RWPE2 (cell line): ENCODE measurements around the gene PRR5L.
"Not testable (repeated sequence)": the region's sequence is repeated elsewhere in the genome, so short reads cannot be mapped to it uniquely, and the experiment has no call there.

ENCODE experiments used
- ATAC-seq: fragments of 200-7000 bp; cut with Tn5 transposase; 3 replicates; pipeline ENCODE4 v1.9.1; 2021; ENCODE audit warnings: low read depth
- DNase-seq: peaks from one replicate; pipeline ENCODE4 v3.0.0-alpha.2; 2020; ENCODE audit warnings: low spot score
- H3K27ac ChIP-seq: fragments of 450-650 bp; 2 replicates; pipeline ENCODE4 v1.5.1; 2017; ENCODE audit warnings: mild to moderate bottlenecking; ENCODE audit not compliant: poor library complexity, severe bottlenecking
- H3K27me3 ChIP-seq: fragments of 250-450 bp; sonication (Bioruptor Pico); 2 replicates; pipeline ENCODE4 v1.5.1; 2021; ENCODE audit warnings: mild to moderate bottlenecking, moderate library complexity; ENCODE audit not compliant: insufficient read depth, poor library complexity, severe bottlenecking
- H3K36me3 ChIP-seq: fragments of 250-450 bp; sonication (Bioruptor Pico); 2 replicates; pipeline ENCODE4 v1.5.1; 2020; ENCODE audit warnings: low read depth, mild to moderate bottlenecking, moderate library complexity
- H3K4me1 ChIP-seq: fragments of 250-450 bp; sonication (Bioruptor Pico); 2 replicates; pipeline ENCODE4 v1.5.1; 2021; ENCODE audit warnings: mild to moderate bottlenecking, moderate library complexity; ENCODE audit not compliant: insufficient read depth, poor library complexity, severe bottlenecking
- H3K4me3 ChIP-seq: fragments of 250-450 bp; sonication (Bioruptor Pico); 2 replicates; pipeline ENCODE4 v1.5.1; 2021; ENCODE audit warnings: mild to moderate bottlenecking, moderate library complexity; ENCODE audit not compliant: severe bottlenecking
- H3K9me3 ChIP-seq: fragments of 250-450 bp; sonication (Bioruptor Pico); 2 replicates; pipeline ENCODE4 v1.5.1; 2021; ENCODE audit warnings: mild to moderate bottlenecking, moderate library complexity; ENCODE audit not compliant: severe bottlenecking
- TF ChIP-seq, protein P1 (sequence below): fragments of 450-650 bp; IDR thresholded peaks from one replicate; pipeline ENCODE4 v1.5.1; 2017; ENCODE audit warnings: mild to moderate bottlenecking, moderate library complexity; ENCODE audit not compliant: poor library complexity, severe bottlenecking

Gene PRR5L

GRCh38 chr11:36508743-36509142 lies 212.7 kb downstream of the PRR5L start:
- ATAC-seq, result no peak
- TF ChIP-seq, protein P1, sequence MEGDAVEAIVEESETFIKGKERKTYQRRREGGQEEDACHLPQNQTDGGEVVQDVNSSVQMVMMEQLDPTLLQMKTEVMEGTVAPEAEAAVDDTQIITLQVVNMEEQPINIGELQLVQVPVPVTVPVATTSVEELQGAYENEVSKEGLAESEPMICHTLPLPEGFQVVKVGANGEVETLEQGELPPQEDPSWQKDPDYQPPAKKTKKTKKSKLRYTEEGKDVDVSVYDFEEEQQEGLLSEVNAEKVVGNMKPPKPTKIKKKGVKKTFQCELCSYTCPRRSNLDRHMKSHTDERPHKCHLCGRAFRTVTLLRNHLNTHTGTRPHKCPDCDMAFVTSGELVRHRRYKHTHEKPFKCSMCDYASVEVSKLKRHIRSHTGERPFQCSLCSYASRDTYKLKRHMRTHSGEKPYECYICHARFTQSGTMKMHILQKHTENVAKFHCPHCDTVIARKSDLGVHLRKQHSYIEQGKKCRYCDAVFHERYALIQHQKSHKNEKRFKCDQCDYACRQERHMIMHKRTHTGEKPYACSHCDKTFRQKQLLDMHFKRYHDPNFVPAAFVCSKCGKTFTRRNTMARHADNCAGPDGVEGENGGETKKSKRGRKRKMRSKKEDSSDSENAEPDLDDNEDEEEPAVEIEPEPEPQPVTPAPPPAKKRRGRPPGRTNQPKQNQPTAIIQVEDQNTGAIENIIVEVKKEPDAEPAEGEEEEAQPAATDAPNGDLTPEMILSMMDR, result no peak

DNA sequence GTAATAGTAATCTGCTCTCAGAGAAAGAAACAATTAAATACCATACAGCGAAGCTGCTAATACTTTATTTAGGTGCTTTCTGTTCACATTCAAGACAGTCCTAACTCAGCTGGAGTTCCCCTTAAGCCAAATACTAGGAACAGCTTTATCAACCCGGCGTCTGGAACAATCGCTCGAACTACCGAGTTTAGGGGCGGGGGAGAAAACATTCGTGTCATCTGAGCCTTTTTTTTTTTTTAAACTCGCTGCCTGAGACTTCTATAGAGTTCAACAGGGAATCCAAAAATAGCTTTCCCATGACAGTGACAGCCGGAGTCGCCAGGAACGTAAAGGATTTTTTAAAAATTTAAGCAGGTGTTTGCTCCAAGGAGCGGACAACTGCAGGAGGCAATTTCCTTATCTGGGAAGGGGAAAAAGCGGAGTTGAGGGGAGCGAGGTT lies 213.1 kb downstream of the PRR5L start:
- DNase-seq, result no peak
- peaks cover 10% of the 10 kb centered on the region for H3K4me1 ChIP-seq
- TF ChIP-seq, protein P1, result no peak
- no peak for ATAC-seq
- H3K36me3 ChIP-seq, result peaks cover 18% of the 10 kb centered on the region
- peak overlapping the region; percentile 80 for H3K27ac ChIP-seq
- no peaks in the 10 kb centered on the region for H3K27me3 ChIP-seq
- H3K4me3 ChIP-seq, result peak overlapping the region; percentile 88
- H3K9me3 ChIP-seq, result no peaks in the 10 kb centered on the region

More at GRCh38 chr11:36508743-36509142, 212.7 kb downstream of the PRR5L start:
- Histone ChIP-seq H3K27ac (no peak overlapping the region), H3K27me3 (no peaks in the 10 kb centered on the region), H3K4me3 (peak overlapping the region; percentile 88), H3K4me1 (peaks cover 10% of the 10 kb centered on the region), H3K36me3 (peaks cover 21% of the 10 kb centered on the region), H3K9me3 (no peaks in the 10 kb centered on the region)
- DNase-seq, result no peak

DNA sequence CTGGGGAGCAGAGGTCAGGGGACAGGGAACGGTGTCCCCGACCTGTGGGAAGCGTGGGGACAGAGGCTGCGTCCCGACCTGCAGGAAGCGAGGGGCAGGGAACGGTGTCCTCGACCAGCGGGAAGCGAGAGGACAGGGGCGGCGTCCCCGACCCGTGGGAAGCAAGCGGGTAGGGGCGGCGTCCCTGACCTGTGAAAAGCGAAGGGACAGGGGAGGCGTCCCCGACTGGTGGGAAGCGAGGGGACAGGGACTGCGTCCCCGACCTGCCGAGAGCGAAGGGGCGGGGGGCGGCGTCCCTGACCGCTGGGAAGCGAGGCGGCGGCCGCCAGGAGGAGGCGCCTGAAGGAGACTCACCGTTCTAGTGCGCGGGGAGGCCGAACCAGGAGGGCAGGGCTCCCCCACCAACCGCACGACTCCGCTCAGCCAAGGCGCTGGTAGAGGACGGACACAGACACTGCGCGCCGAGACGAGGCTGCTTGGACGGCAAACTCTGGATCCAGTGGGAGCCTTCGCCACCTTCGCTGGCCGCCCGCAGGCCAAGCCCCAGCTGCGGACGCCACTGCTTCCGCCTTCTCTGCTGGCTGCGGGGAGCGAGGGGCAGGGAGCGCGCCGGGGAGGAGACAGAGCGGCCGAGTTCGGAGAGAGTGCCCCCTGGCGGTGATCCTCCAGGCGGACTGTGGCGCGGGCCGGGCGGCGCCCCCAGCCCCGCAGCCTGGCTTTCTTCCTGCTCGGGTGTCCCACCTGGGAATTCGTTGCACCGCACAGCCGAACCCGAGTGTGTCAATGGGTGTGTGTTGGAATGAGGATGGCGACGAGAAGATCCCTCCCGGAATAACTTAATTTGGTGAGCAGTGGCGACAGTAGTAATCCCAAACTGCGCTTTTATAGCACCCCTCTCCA lies 213.9 kb downstream of the PRR5L start, which contains the start of gene TRAF6:
Gene TRAF6, minus strand, starts transcription at position 579 of the 900 bp plus-strand sequence. CDS start 8,757 bp downstream, outside the sequence.
- H3K36me3 ChIP-seq, result peaks cover 14% of the 10 kb centered on the region
- H3K27me3 ChIP-seq, result no peaks in the 10 kb centered on the region
- peaks cover 10% of the 10 kb centered on the region for H3K4me1 ChIP-seq
- H3K9me3 ChIP-seq, result no peaks in the 10 kb centered on the region
- TF ChIP-seq, protein P1, result peak; percentile 95
- H3K27ac ChIP-seq, result peak within 1 kb of the TSS; percentile 80
- DNase-seq (peak; percentile 81), ATAC-seq (peak; percentile 93)
- peak within 1 kb of the TSS; percentile 88 for H3K4me3 ChIP-seq

- TF ChIP-seq, protein P1, result no peak
- ATAC-seq, result peak; percentile 36
- H3K9me3 ChIP-seq, result no peaks in the 10 kb centered on the region
- peak overlapping the region; percentile 88 for H3K4me3 ChIP-seq
- H3K36me3 ChIP-seq, result peaks cover 10% of the 10 kb centered on the region
- H3K27ac ChIP-seq, result peak overlapping the region; percentile 80
- no peaks in the 10 kb centered on the region for H3K27me3 ChIP-seq
- H3K4me1 ChIP-seq, result peaks cover 10% of the 10 kb centered on the region
- no peak for DNase-seq
Observed at GRCh38 chr11:36510594-36510942, 214.5 kb downstream of the PRR5L start.

- not testable (repeated sequence) for H3K4me1 ChIP-seq, ATAC-seq, H3K27me3 ChIP-seq, DNase-seq, H3K9me3 ChIP-seq
- H3K36me3 ChIP-seq, result peaks cover 10% of the 10 kb centered on the region
- H3K27ac ChIP-seq, result peak overlapping the region; percentile 80
- peak overlapping the region; percentile 88 for H3K4me3 ChIP-seq
Observed at GRCh38 chr11:36511062-36511461, 215.0 kb downstream of the PRR5L start.
